ENCODE results near the gene CD2BP2.
"Not testable (repeated sequence)": the region's sequence is repeated elsewhere in the genome, so short reads cannot be mapped to it uniquely, and the experiment has no call there.

The CD2BP2 gene

GRCh38 chr16:30342751-30343490, 12.2 kb downstream of the CD2BP2 start:
- H3K9me3 Mint-ChIP-seq, result no peaks in the 10 kb centered on the region
- TF ChIP-seq, protein P1, sequence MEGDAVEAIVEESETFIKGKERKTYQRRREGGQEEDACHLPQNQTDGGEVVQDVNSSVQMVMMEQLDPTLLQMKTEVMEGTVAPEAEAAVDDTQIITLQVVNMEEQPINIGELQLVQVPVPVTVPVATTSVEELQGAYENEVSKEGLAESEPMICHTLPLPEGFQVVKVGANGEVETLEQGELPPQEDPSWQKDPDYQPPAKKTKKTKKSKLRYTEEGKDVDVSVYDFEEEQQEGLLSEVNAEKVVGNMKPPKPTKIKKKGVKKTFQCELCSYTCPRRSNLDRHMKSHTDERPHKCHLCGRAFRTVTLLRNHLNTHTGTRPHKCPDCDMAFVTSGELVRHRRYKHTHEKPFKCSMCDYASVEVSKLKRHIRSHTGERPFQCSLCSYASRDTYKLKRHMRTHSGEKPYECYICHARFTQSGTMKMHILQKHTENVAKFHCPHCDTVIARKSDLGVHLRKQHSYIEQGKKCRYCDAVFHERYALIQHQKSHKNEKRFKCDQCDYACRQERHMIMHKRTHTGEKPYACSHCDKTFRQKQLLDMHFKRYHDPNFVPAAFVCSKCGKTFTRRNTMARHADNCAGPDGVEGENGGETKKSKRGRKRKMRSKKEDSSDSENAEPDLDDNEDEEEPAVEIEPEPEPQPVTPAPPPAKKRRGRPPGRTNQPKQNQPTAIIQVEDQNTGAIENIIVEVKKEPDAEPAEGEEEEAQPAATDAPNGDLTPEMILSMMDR (IDR thresholded peaks at IDR 0.05; ENCODE audit: unreplicated experiment in 3 of 3), result no peak
- no peak overlapping the region for H3K4me3 Mint-ChIP-seq
- H3K4me1 Mint-ChIP-seq, result no peaks in the 10 kb centered on the region
- H3K27ac Mint-ChIP-seq, result no peak overlapping the region
- H3K36me3 Mint-ChIP-seq (ENCODE audit: low read depth), result no peaks in the 10 kb centered on the region
- H3K27me3 Mint-ChIP-seq (ENCODE audit: low read depth), result no peaks in the 10 kb centered on the region

DNA sequence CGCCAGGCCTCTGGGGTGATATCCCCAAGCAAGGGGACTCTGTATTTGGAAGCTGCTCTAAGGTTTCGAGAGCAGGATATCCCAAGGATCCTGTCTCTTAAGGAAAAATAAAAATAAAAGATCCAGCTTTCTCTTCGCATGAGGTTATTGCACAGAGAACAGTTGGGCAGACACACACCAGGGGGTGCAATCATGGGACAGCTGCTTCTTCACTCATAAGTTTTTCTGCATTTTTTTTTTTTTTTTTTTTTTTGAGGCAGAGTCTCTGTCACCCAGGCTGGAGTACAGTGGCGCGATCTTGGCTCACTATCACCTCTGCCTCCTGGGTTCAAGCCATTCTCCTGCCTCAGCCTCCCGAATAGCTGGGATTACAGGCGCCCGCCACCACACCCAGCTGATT, 13.1 kb downstream of the CD2BP2 start:
- H3K27ac Mint-ChIP-seq, result not testable (repeated sequence)

DNA sequence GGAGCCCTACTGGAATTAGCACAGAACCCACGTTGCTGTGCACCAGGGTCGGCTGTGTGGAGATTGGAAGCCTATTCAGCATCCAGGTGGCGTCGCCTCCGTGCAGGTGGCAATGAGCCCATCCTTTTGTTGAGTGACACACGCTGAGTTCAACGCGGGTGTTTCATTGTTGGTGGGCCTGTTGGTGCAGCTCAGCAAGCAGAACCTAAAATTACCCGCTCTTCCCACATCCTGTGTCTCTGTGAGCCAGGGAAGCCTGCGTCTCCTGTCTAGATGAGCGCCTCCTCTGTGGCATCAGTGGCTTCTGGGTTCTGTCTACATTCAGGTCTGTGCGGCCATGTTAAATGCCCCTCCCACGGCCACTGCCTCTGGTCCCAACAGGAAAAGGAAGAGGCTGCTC, 14.5 kb downstream of the CD2BP2 start:
- TF ChIP-seq, protein P1 (IDR thresholded peaks at IDR 0.05; ENCODE audit: unreplicated experiment in 3 of 3), result no peak
- no peaks in the 10 kb centered on the region for H3K27me3 Mint-ChIP-seq (ENCODE audit: low read depth)
- H3K4me3 Mint-ChIP-seq, result no peak overlapping the region
- no peak overlapping the region for H3K27ac Mint-ChIP-seq
- H3K4me1 Mint-ChIP-seq, result no peaks in the 10 kb centered on the region
- no peaks in the 10 kb centered on the region for H3K36me3 Mint-ChIP-seq (ENCODE audit: low read depth)
- no peaks in the 10 kb centered on the region for H3K9me3 Mint-ChIP-seq

More for the DNA sequence above, 13.1 kb downstream of the CD2BP2 start:
- H3K36me3 Mint-ChIP-seq (ENCODE audit: low read depth); H3K9me3 Mint-ChIP-seq; H3K27me3 Mint-ChIP-seq (ENCODE audit: low read depth); H3K4me3 Mint-ChIP-seq; H3K4me1 Mint-ChIP-seq: not testable (repeated sequence)

DNA sequence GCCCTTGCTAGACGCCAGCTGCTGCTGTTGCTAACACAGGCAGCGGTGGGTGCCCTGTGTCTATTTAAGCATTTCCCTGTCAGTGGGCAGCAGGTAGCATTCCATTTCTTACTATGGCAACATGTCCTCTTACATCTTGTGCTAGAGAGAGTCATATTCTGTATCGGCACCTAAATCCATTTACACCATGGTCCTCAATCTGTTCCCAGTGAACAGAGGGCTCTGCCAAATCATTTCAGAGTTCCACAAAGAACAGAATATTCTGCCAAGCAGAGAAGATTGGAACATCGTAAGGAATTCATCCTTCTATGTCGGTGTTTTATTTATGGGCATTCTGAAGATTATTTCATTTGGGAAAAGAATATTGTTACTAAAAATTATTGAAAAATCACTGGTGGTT, 16.4 kb downstream of the CD2BP2 start:
- H3K27ac Mint-ChIP-seq; H3K36me3 Mint-ChIP-seq (ENCODE audit: low read depth); H3K27me3 Mint-ChIP-seq (ENCODE audit: low read depth); H3K9me3 Mint-ChIP-seq; H3K4me1 Mint-ChIP-seq; H3K4me3 Mint-ChIP-seq: not testable (repeated sequence)

GRCh38 chr16:30337964-30338357, 17.1 kb downstream of the CD2BP2 start:
- H3K4me3 Mint-ChIP-seq; H3K27me3 Mint-ChIP-seq (ENCODE audit: low read depth); H3K27ac Mint-ChIP-seq; H3K4me1 Mint-ChIP-seq; H3K9me3 Mint-ChIP-seq; H3K36me3 Mint-ChIP-seq (ENCODE audit: low read depth): not testable (repeated sequence)

- H3K27ac Mint-ChIP-seq, result peak overlapping the region; percentile 55 to 86 (median 85)
- H3K4me1 Mint-ChIP-seq, result peaks cover 5% of the 10 kb centered on the region
- TF ChIP-seq, protein P1 (IDR thresholded peaks at IDR 0.05; ENCODE audit: unreplicated experiment in 3 of 3), result no peak
- no peaks in the 10 kb centered on the region for H3K27me3 Mint-ChIP-seq (ENCODE audit: low read depth)
- no peaks in the 10 kb centered on the region for H3K9me3 Mint-ChIP-seq
- H3K36me3 Mint-ChIP-seq (ENCODE audit: low read depth), result no peaks in the 10 kb centered on the region
- H3K4me3 Mint-ChIP-seq, result peak overlapping the region; percentile 78 to 84 (median 83)
Measured at GRCh38 chr16:30335598-30336474, 19.3 kb downstream of the CD2BP2 start.

DNA sequence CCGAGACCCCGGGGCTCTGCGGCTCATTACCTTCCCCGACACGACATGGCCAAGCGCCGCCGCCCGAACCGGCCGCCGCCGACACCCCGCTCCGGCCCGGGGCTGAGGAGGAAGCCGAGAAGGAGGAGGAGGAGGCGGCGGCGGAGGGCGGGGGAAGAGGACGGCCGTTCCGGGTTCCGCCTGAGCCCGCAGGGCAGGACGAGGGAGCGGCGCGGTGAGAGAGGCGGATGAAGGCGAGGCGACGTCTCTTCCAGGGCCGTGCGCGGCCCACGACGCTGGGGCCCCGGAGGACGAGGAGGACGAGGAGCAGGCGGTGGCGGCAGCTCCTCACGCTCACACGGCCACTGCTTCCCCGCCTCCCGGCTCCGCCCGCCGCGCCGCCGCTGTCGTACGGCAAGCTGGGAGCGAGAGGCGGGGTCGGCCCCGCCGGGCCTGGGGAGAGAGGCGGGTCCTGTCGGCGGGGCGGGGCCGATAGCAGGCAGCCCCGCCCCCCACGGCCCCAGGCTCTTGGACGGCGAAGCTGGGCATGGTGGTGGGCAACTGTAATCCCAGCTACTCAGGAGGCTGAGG, 20.0 kb downstream of the CD2BP2 start:
- H3K9me3 Mint-ChIP-seq; H3K27me3 Mint-ChIP-seq (ENCODE audit: low read depth); H3K36me3 Mint-ChIP-seq (ENCODE audit: low read depth); H3K4me1 Mint-ChIP-seq: not testable (repeated sequence)
- Mint-ChIP-seq H3K4me3 (peak overlapping the region; percentile 78 to 84 (median 83)), H3K27ac (peak overlapping the region; percentile 55 to 86 (median 85))

DNA sequence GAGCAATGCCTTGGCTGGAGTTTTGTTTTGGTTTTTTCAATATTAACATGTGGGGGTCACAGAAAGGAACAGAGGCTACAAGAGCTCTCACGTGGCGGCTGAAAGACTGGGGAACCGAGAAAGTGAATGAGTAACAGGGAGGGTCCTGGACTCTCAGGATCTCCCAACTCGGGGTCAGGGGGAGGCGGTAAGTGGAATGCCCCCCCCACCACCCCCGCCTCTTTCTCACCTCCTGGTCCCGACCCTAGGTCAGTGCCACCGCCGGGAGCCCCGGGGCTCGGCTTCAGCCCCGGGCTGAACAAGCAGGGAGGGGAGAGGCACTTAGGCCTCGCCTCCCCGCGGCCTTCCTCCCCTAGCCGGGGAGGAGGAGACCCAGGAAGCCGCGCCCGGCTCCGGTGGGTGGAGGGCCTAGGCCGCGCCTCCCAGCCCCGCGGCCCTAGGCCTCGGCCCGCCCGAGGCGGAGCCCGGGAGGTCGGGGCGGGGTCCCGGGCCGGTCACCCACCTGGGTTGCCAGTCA, 20.6 kb downstream of the CD2BP2 start:
- H3K9me3 Mint-ChIP-seq; H3K36me3 Mint-ChIP-seq (ENCODE audit: low read depth); H3K4me1 Mint-ChIP-seq; H3K27me3 Mint-ChIP-seq (ENCODE audit: low read depth): not testable (repeated sequence)
- Mint-ChIP-seq H3K4me3 (peak overlapping the region; percentile 90 to 98 (median 98)), H3K27ac (peak overlapping the region; percentile 85 to 95 (median 92))

DNA sequence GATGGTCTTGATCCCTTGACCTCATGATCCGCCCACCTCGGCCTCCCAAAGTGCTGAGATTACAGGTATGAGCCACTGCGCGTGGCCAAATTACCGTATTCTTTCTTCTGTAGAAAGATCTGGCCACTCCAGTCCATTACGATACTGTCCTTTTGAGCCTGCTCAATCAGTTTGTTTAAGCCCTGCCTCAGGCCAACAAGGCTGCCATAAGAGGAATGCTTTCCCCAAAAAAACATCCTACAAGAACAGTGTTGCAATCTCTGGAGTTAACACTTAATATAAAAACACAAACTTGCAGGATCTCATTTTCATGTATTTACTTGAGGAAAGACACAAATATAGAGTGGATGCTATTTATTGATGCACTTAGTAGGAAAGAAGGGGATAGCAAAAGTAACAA, 30.9 kb downstream of the CD2BP2 start:
- H3K27ac Mint-ChIP-seq; H3K4me1 Mint-ChIP-seq; H3K9me3 Mint-ChIP-seq; H3K4me3 Mint-ChIP-seq; H3K36me3 Mint-ChIP-seq (ENCODE audit: low read depth); H3K27me3 Mint-ChIP-seq (ENCODE audit: low read depth): not testable (repeated sequence)

DNA sequence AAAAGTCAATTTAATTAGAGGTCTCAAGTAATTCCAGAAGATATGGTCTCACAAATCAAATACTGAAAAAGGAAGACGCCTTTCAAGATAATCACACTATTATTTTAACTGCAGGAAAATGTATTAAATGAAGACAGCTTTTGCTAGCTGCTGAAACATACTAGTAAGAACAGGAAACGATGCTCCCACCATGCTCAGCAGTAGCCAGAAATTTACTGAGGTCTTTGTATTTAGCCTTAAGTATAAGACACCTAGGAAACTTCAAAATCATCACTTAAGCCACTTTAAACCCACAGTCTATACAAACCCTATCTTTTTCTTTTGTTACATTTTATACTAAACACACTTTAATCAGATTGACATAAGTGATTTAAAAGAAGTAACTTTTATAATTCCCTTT, 36.5 kb downstream of the CD2BP2 start:
- not testable (repeated sequence) for H3K27ac Mint-ChIP-seq; H3K27me3 Mint-ChIP-seq (ENCODE audit: low read depth); H3K4me1 Mint-ChIP-seq

GRCh38 chr16:30310937-30311336, 44.2 kb downstream of the CD2BP2 start:
- H3K4me1 Mint-ChIP-seq, result peaks cover 15% of the 10 kb centered on the region
- H3K27ac Mint-ChIP-seq; H3K27me3 Mint-ChIP-seq (ENCODE audit: low read depth); H3K4me3 Mint-ChIP-seq; H3K9me3 Mint-ChIP-seq; H3K36me3 Mint-ChIP-seq (ENCODE audit: low read depth): not testable (repeated sequence)

More for the DNA sequence above, 36.5 kb downstream of the CD2BP2 start:
- peaks cover 12% of the 10 kb centered on the region for H3K36me3 Mint-ChIP-seq (ENCODE audit: low read depth)
- not testable (repeated sequence) for H3K4me3 Mint-ChIP-seq, H3K9me3 Mint-ChIP-seq

Measured in nephron (organoid).